Measurements from ENCODE around the gene ASCL2.

The ASCL2 gene

DNA sequence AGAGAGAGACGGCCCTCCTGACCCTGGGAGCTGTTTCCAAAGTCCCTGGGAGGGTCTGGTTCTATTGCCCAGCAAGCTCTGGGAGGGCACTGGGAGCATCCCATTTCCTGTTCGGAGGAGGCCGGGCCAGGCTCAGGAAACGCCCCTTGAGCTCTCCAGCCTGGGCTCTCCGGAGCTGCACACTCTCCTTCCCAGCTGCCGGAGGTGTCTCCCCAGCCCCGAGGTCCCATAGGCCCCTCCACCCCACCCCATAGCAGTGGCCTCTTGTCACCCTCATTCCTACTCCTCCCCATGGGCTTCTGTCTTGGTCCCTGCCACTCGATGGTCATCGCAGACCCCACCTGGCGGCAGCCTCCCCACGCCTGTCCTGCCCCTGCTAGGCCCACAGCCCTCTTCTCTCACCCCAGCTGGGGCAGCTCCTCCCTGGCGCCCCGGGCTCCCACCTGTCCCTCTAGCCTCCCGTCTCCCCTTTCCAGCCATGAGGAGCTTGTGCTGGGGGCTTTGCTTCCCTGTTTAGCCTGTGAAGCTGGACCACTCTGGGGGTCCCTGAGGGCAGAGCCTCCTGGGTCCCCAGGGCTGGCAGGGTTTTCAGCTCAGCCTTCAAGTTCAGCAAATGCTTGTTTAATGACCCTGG, 34.2 kb upstream of the ASCL2 start:
- H2BK5ac ChIP-seq (ENCODE audit: low read depth, low read length, poor library complexity, severe bottlenecking), result no peak overlapping the region
- H2BK12ac ChIP-seq (ENCODE audit: low read length in 2 of 2), result peak overlapping the region; percentile 47 to 66
- H4K8ac ChIP-seq (ENCODE audit: low read length), result peak overlapping the region; percentile 72
- H3K9me3 ChIP-seq (ENCODE audit: control insufficient read depth, low read length), result no peaks in the 10 kb centered on the region
- no peaks in the 10 kb centered on the region for H3K27me3 ChIP-seq (ENCODE audit: control insufficient read depth in 1 of 2, insufficient read depth in 1 of 2, low read length in 2 of 2)
- no peak for DNase-seq
- H2AFZ ChIP-seq (ENCODE audit: low read depth, low read length), result no peak overlapping the region
- H2BK120ac ChIP-seq (ENCODE audit: low read depth, low read length), result peak overlapping the region; percentile 77
- peak overlapping the region in 1 of 2 experiments; percentile 23 for H3K4me3 ChIP-seq (ENCODE audit: insufficient read depth in 1 of 2, low read depth in 1 of 2, low read length in 2 of 2)
- H3K4me1 ChIP-seq (ENCODE audit: control insufficient read depth, insufficient read depth, low read depth, low read length), result peaks cover 30% of the 10 kb centered on the region
- peak overlapping the region; percentile 33 to 77 for H3K4ac ChIP-seq (ENCODE audit: low read depth in 1 of 2, low read length in 2 of 2)
- H3K27ac ChIP-seq (ENCODE audit: low read length, poor library complexity, severe bottlenecking), result no peak overlapping the region
- H2AK5ac ChIP-seq (ENCODE audit: low read length, severe bottlenecking), result no peak overlapping the region
- no peaks in the 10 kb centered on the region for H3K36me3 ChIP-seq (ENCODE audit: control insufficient read depth in 1 of 2, insufficient read depth in 2 of 2, low read depth in 1 of 2, low read length in 2 of 2)
- no peak overlapping the region for H3K4me2 ChIP-seq (ENCODE audit: low read length, poor library complexity, severe bottlenecking)
- H3K23ac ChIP-seq (ENCODE audit: low read length in 2 of 2), result no peak overlapping the region
- H3K79me1 ChIP-seq (replicated peaks; ENCODE audit: low read length, poor library complexity, severe bottlenecking), result no peaks in the 10 kb centered on the region
- 70% methylated on average over 14 of the region's 14 CpGs for WGBS
- H3K9ac ChIP-seq (ENCODE audit: low read length), result peak overlapping the region; percentile 67
- H2BK15ac ChIP-seq (ENCODE audit: low read depth, poor library complexity, severe bottlenecking), result peak overlapping the region; percentile 86
- H4K91ac ChIP-seq (ENCODE audit: low read length), result peak overlapping the region; percentile 80
- H3K14ac ChIP-seq (ENCODE audit: low read length in 2 of 2), result no peak overlapping the region
- peak overlapping the region; percentile 57 to 74 for H3K18ac ChIP-seq (ENCODE audit: low read depth in 1 of 2, low read length in 2 of 2)

DNA sequence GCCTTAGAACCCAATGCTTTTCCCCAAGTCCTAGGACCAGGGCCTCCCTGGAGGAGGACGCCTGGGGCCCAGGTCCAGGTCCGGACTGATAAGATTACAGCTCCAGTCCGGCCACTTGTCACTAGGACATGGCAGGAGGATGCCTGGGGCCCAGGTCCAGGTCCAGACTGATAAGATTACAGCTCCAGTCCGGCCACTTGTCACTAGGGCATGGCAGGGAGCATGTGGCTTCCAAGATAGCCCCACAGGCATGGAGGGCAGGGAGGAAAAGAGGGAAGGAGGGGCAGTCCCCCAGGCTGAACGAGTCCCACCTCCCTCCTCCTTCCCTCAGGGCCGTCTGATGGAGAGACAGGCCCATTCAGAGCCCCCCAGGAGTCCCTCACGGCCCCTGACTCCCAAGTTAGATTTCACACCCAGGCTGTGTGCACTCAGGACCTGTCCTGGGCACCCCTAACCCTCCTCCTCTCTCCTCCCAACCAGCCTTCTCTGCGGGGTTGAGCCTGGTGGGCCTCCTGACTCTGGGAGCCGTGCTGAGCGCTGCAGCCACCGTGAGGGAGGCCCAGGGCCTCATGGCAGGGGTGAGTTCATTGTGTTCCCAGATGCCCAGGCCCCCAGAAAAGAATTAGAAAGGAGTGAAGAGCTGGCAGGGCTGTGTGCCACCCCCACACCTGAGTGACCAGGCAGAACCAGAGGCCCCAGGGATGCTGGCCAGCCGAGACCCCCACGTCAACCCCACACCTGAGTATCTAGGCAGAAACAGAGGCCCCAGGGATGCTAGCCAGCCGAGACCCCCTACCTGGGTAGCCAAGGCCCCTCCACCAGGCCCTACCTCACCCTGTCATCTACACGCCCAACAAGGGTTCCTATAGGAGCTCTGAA, 33.5 kb upstream of the ASCL2 start:
- Histone ChIP-seq H4K8ac (ENCODE audit: low read length) (peak overlapping the region; percentile 82), H3K4me3 (ENCODE audit: insufficient read depth in 1 of 2, low read depth in 1 of 2, low read length in 2 of 2) (no peak overlapping the region), H2BK5ac (ENCODE audit: low read depth, low read length, poor library complexity, severe bottlenecking) (no peak overlapping the region), H2AFZ (ENCODE audit: low read depth, low read length) (peak overlapping the region; percentile 10), H2BK15ac (ENCODE audit: low read depth, poor library complexity, severe bottlenecking) (peak overlapping the region; percentile 48), H2BK12ac (ENCODE audit: low read length in 2 of 2) (peak overlapping the region in 1 of 2 experiments; percentile 15), H3K4ac (ENCODE audit: low read depth in 1 of 2, low read length in 2 of 2) (peak overlapping the region; percentile 14 to 59), H2BK120ac (ENCODE audit: low read depth, low read length) (peak overlapping the region; percentile 39), H3K23ac (ENCODE audit: low read length in 2 of 2) (no peak overlapping the region), H3K79me1 (replicated peaks; ENCODE audit: low read length, poor library complexity, severe bottlenecking) (no peaks in the 10 kb centered on the region), H3K9ac (ENCODE audit: low read length) (no peak overlapping the region), H2AK5ac (ENCODE audit: low read length, severe bottlenecking) (no peak overlapping the region), H3K4me2 (ENCODE audit: low read length, poor library complexity, severe bottlenecking) (no peak overlapping the region), H3K18ac (ENCODE audit: low read depth in 1 of 2, low read length in 2 of 2) (peak overlapping the region; percentile 28 to 55), H3K4me1 (ENCODE audit: control insufficient read depth, insufficient read depth, low read depth, low read length) (peaks cover 30% of the 10 kb centered on the region), H3K14ac (ENCODE audit: low read length in 2 of 2) (peak overlapping the region in 1 of 2 experiments; percentile 27), H4K91ac (ENCODE audit: low read length) (peak overlapping the region; percentile 70), H3K27me3 (ENCODE audit: control insufficient read depth in 1 of 2, insufficient read depth in 1 of 2, low read length in 2 of 2) (no peaks in the 10 kb centered on the region), H3K9me3 (ENCODE audit: control insufficient read depth, low read length) (no peaks in the 10 kb centered on the region), H3K36me3 (ENCODE audit: control insufficient read depth in 1 of 2, insufficient read depth in 2 of 2, low read depth in 1 of 2, low read length in 2 of 2) (no peaks in the 10 kb centered on the region), H3K27ac (ENCODE audit: low read length, poor library complexity, severe bottlenecking) (no peak overlapping the region)
- DNase-seq, result no peak
- 55% methylated on average over 15 of the region's 15 CpGs for WGBS

DNA sequence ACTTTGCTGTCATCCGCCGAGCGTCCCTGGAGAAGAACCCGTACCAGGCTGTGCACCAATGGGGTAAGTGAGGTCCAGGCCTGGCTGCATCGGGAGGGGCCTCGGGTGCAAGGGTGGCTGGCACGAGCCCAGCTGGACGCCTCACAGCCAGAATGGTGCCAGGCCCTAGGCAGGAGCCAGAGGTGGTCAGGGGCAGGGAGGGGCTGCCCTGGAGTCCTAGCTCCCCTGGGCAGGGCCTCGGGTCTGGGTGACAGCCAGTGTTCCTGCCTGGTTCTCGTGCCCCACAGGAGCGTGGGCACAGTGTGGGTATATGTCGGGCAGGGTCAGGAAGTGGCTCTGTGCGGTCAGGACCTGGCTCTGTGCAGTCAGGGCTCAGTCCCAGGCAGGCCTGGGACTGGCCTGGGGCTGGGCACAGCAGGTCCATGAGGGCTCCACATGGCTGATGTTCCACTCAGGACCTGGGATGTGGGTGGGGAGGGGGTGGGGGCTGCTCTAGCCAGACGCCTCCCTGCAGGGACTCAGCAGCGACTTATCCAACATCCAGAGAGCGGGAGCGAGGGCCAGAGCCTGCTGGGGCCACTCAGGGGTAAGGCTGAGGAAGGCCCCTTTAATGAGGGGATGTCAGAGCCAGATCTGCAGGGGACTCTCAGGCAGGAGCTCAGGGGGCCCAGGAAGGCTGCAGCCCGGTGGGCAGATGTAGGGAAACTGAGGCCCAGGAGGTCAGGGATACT, 32.7 kb upstream of the ASCL2 start:
- Histone ChIP-seq H3K9me3 (ENCODE audit: control insufficient read depth, low read length) (no peaks in the 10 kb centered on the region), H3K27me3 (ENCODE audit: control insufficient read depth in 1 of 2, insufficient read depth in 1 of 2, low read length in 2 of 2) (peaks cover 5 to 7% of the 10 kb centered on the region in 2 experiments), H4K91ac (ENCODE audit: low read length) (peak overlapping the region; percentile 73), H2BK15ac (ENCODE audit: low read depth, poor library complexity, severe bottlenecking) (peak overlapping the region; percentile 45), H3K4me3 (ENCODE audit: insufficient read depth in 1 of 2, low read depth in 1 of 2, low read length in 2 of 2) (no peak overlapping the region), H3K27ac (ENCODE audit: low read length, poor library complexity, severe bottlenecking) (no peak overlapping the region), H3K4me1 (ENCODE audit: control insufficient read depth, insufficient read depth, low read depth, low read length) (peaks cover 30% of the 10 kb centered on the region), H3K79me1 (replicated peaks; ENCODE audit: low read length, poor library complexity, severe bottlenecking) (no peaks in the 10 kb centered on the region), H3K14ac (ENCODE audit: low read length in 2 of 2) (no peak overlapping the region), H3K4ac (ENCODE audit: low read depth in 1 of 2, low read length in 2 of 2) (peak overlapping the region in 1 of 2 experiments; percentile 35), H2AFZ (ENCODE audit: low read depth, low read length) (no peak overlapping the region), H3K23ac (ENCODE audit: low read length in 2 of 2) (no peak overlapping the region), H2AK5ac (ENCODE audit: low read length, severe bottlenecking) (no peak overlapping the region), H3K36me3 (ENCODE audit: control insufficient read depth in 1 of 2, insufficient read depth in 2 of 2, low read depth in 1 of 2, low read length in 2 of 2) (no peaks in the 10 kb centered on the region), H3K9ac (ENCODE audit: low read length) (no peak overlapping the region), H4K8ac (ENCODE audit: low read length) (peak overlapping the region; percentile 67), H2BK5ac (ENCODE audit: low read depth, low read length, poor library complexity, severe bottlenecking) (no peak overlapping the region), H3K4me2 (ENCODE audit: low read length, poor library complexity, severe bottlenecking) (no peak overlapping the region), H2BK12ac (ENCODE audit: low read length in 2 of 2) (peak overlapping the region; percentile 37 to 72), H3K18ac (ENCODE audit: low read depth in 1 of 2, low read length in 2 of 2) (peak overlapping the region in 1 of 2 experiments; percentile 40), H2BK120ac (ENCODE audit: low read depth, low read length) (no peak overlapping the region)
- 84% methylated on average over 18 of the region's 18 CpGs for whole genome bisulfite sequencing
- no peak for DNase-seq

Data from mesenchymal stem cell (in vitro differentiated cells and primary cell).